Activated CD8-positive, alpha-beta memory T cell treated with anti-CD3 and anti-CD28 coated beads, Interleukin-2, amount 50 U/mL, for 4 hours (primary cell): ENCODE results near the gene ZNF837.

ENCODE experiments used
- DNase-seq: peaks from one replicate; pipeline ENCODE4 v3.0.0-alpha.2; 2020

Gene ZNF837

GRCh38 chr19:58368561-58369360 lies 12.1 kb downstream of the ZNF837 start:
- DNase-seq: no peak

- DNase-seq: no peak
Observed at GRCh38 chr19:58367698-58368454, 13.0 kb downstream of the ZNF837 start.

GRCh38 chr19:58366585-58367430 lies 14.0 kb downstream of the ZNF837 start:
- no peak for DNase-seq

DNA sequence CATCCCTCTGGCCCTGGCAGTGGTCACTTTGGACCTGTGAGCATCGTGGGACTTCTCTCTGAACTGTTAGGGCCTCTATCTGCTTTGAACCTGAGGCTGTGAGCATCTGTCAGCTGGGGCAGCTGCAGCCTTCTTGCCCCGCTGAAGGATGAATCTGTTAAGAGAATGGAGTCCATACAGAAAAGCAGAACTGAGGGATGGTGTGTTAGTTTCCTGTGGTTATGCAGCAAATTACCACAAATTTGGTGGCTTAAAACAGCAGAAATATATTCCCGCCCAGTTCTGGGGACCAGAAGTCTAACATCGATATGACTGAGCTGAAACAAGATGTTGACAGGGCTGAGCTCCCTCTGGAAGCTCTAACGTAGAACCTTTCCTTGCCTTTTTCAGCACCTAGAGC lies 16.7 kb downstream of the ZNF837 start:
- DNase-seq: no peak

GRCh38 chr19:58362272-58362994 lies 18.4 kb downstream of the ZNF837 start, which contains the start of gene ZNF497:
Gene ZNF497 (minus strand): TSS chr19:58362751. CDS start chr19:58357635, 5,116 bp downstream.
- DNase-seq: peak; percentile 97

DNA sequence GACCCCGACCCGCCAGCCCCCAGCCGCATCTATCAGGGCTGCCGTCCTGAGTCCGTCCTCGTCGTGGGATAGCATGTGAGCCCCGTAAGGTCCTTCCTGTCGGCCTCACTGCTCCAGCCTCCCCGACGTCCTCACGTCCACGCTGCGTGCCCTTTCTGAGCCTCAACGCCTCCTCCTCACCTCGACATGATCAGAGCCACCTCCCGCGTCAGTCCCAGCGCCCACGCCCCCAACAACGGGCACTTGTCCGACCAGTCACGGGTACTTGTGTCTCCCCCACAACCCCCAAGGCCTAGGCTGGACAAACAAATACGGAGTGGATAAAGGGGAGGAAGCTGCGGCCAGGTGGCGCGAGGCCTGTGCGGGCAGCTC lies 18.9 kb downstream of the ZNF837 start:
- peak; percentile 55 for DNase-seq

- no peak for DNase-seq
Observed at GRCh38 chr19:58357481-58358145, 23.2 kb downstream of the ZNF837 start.

GRCh38 chr19:58356766-58357480 lies 23.9 kb downstream of the ZNF837 start:
- no peak for DNase-seq

DNA sequence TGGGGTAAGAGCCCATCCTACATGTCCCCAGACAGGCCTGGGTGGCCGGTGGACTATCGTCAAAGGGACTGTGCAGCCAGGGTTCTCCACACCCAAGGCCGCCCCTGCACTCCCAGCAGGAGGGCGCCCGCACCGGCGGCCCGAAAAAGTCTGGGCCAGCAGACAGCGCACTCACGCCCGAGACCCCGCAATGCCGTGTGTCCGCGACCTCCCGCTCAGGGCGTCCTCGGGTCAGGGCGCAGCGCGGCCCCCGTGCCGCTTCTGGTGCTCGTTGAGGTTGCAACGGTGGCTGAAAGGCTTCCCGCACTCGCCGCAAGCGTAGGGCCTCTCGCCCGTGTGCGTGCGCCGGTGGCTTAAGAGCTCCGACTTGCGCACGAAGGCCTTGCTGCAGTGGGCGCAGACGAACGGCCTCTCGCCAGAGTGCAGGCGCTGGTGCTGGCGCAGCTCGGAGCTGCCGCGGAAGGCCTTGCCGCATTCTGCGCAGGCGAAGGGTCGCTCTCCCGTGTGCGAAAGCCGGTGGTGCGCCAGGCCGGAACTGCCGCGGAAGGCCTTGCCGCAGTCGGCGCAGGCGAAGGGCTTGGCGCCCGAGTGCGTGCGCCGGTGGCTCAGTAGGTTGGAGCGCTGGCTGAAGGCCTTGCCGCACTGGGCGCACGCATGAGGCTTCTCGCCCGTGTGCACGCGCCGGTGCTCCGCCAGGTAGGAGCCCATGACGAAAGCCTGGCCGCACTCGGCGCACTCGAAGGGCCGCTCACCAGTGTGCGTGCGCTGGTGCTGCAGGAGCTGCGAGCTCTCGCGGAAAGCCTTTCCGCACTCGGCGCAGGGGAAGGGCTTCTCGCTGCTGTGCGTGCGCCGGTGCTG lies 24.7 kb downstream of the ZNF837 start:
- DNase-seq: peak; percentile 31

DNA sequence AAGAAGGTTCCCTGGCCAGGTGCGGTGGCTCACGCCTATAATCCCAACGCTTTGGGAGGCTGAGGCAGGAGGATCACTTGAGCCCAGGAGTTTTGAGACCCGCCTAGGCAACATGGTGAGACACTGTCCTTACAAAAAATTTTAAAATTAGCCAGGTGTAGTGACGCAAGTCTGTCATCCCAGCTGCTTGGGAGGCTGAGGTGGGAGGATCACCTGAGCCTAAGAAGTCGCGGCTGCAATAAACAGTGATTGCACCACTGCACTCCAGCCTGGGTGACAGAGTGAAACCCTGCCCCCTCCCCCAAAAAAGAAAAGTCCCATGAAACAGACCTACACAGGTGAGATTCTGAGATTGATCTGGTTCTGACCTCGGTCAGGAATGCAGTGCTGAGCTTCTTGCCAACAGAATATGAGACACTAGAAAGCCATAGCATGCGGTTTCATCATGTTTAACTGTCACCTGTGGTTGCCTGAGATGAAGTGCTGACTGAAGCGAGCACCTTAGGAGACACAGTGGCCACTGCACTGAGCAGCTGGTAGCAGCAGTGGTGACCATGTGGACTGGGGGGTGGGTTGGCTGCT lies 25.5 kb downstream of the ZNF837 start:
- DNase-seq: no peak

- DNase-seq: no peak
Observed at GRCh38 chr19:58354478-58355030, 26.3 kb downstream of the ZNF837 start.

DNA sequence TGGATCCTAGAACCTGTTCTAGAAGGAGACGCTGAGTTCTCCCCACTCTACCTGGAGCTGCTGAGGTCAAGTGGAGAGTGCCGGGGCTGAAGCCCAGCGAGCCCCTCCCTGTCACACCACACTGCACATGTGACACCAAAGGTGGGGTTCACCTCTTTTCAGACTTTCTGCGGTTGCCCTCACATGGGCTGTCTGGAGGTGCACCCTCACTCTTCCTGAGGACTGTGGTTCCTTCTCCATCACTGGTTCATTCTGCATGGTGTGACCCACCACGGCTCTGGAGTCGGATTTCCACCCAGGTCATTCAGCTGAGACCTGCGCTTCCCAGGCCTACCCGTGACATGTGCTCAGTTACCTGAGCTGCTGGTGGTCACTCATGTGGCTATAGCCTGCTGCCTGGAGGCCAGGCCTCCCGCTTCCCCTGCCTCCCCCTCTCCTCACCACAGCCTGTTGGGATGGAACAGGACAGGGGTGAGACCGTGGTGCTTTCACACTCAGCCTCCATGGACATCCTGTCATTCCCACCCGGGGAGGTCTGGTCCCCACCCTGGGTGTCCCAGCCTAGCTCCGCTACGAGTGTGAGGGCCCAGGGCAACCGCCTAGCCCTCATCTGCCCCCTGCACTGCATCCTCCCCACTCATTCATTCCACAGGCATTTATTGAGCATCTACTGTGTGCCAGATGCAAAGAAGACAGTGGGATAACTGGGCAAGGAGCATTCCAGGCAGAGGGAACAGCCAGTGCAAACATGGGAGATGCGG lies 26.9 kb downstream of the ZNF837 start:
- no peak for DNase-seq

GRCh38 chr19:58352760-58353671 lies 27.8 kb downstream of the ZNF837 start, which contains the start of gene A1BG:
Gene A1BG (minus strand): TSS chr19:58353492. CDS start chr19:58353437, 55 bp downstream.
- DNase-seq: no peak

- no peak for DNase-seq
Observed at GRCh38 chr19:58351990-58352755, 28.7 kb downstream of the ZNF837 start.

DNA sequence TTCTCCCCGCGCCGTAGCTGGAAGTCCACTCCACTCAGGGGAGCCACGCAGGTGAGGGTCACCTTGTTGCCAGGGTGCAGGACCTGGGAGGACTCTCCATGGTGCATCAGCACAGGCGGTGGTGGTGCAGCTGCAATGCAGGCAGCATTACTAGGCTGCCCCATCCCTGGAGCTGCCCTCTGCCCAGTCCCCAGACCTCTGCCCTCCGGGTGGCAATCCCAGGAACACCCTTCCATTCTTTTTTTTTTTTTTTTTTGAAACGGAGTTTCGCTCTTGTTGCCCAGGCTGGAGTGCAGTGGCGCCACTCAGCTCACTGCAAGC lies 29.3 kb downstream of the ZNF837 start:
- no peak for DNase-seq

DNA sequence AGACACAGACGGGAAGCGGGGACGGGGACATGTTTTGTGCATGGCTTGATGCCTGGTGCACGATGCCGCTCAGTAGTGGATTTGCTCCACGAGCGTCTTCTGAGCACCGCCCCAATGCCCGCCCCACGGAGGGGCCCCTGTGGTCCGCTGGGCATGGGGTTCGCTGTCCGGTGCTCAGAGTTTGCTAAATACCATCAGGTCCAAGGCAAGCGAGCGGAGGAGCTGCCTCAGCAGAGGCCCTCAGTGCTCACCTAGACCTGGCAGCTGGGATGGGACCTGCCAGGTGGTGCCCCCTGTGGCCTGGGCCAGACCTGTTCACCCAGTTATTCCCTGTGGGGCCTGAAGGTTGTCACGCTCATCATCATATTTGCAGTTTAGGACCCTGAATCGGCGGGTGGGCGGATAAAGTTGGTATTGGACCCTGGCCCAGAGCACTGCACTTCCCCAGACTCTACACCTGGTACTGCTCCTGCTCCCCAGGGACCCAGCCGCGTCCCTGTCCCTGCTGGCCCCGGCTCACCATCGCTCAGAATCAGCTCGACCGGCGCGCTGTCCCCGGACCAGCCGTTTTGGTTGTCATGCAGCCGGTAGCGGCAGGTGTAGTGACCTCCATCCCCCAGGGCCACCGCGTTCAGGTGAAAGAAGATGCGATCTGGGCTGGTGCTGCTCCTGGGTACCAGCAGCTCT lies 29.8 kb downstream of the ZNF837 start:
- no peak for DNase-seq
